K562 (cell line): ENCODE results near the gene MARCHF3. TPM values are rescaled to one million over a fixed set of nuclear protein-coding genes. Genes with fewer than 3 reads are reported as not detected.
A peak's percentile ranks its signal among the peaks of the same experiment; 100 is the strongest.
"Not testable (repeated sequence)": the region's sequence is repeated elsewhere in the genome, so short reads cannot be mapped to it uniquely, and the experiment has no call there.

Experiments used
- ATAC-seq: fragments of 200-7000 bp; cut with Tn5 transposase; 3 replicates; pipeline ENCODE4 v1.9.1; 2020; ENCODE audit warnings: moderate library complexity
- BruUV-seq: library from RNA; stranded (reverse); fragments of 400-500 nt; replicated peaks from 2 replicates; lab custom pipeline; 2021; lab: Mats Ljungman, UMichigan
- CTCF ChIA-PET: fragments of 300-600 bp; formaldehyde crosslinking; extraction: SDS; loops from one replicate; lab custom pipeline; 2021; ENCODE audit warnings: low intra/inter-chr PET ratio; lab: Yijun Ruan, JAX
- POLR2A ChIA-PET: fragments of 300-600, 350-650 bp; sonication (Branson Sonifier 250); formaldehyde crosslinking; extraction: SDS; loops from one replicate; lab custom pipeline; 2021; ENCODE audit warnings: antibody characterized with exemption, inconsistent platforms; lab: Yijun Ruan, JAX
- DNase-seq, 4 experiments: peaks; one replicate each; pipeline versions ENCODE4 v3.0.0 to v3.0.0-alpha.2; 2011 to 2018; ENCODE audit warnings: low spot score in 3 of 4, mixed read lengths in 3 of 4; ENCODE audit errors: extremely low read depth in 1 of 4
- FAIRE-seq: peaks from 2 replicates; lab custom pipeline; 2011; peaks lifted over from hg19 to GRCh38; lab: Jason Lieb, UNC
- H2AFZ ChIP-seq: 2 replicates; pipeline ENCODE4 v1.6.0; 2011; ENCODE audit warnings: low read depth, low read length, control low read depth, inconsistent platforms
- H3K27ac ChIP-seq: fragments of 200-600 bp; 3 replicates; pipeline ENCODE4 v1.8.0; 2011; ENCODE audit warnings: low read depth, mild to moderate bottlenecking, control low read depth, inconsistent platforms, low read length, moderate library complexity, mixed read lengths; ENCODE audit errors: extremely low read depth
- H3K27me3 ChIP-seq, 2 experiments: fragments of 300-600 bp in 1 of 2; 2 replicates in 1 of 2; 3 replicates in 1 of 2; pipeline versions ENCODE4 v1.6.0 to v1.8.0; 2011; ENCODE audit warnings: inconsistent platforms in 2 of 2, low read length in 2 of 2, mild to moderate bottlenecking in 1 of 2, mixed read lengths in 1 of 2, moderate library complexity in 1 of 2; ENCODE audit not compliant: control insufficient read depth in 2 of 2, insufficient read depth in 2 of 2
- H3K36me3 ChIP-seq: fragments of 300-600 bp; 3 replicates; pipeline ENCODE4 v1.8.0; 2011; ENCODE audit warnings: mild to moderate bottlenecking, low read length, inconsistent platforms; ENCODE audit not compliant: control insufficient read depth, insufficient read depth
- H3K4me1 ChIP-seq, 2 experiments: fragments of 200-600 bp in 1 of 2; replicated peaks in 1 of 2; 2 replicates in 1 of 2; 3 replicates in 1 of 2; pipeline versions ENCODE4 v1.5.1 to v1.8.0; 2011; ENCODE audit warnings: inconsistent platforms in 2 of 2, low read length in 2 of 2, mild to moderate bottlenecking in 1 of 2, mixed read lengths in 1 of 2, moderate library complexity in 1 of 2; ENCODE audit not compliant: control insufficient read depth in 2 of 2, insufficient read depth in 2 of 2
- H3K4me2 ChIP-seq: 2 replicates; pipeline ENCODE4 v1.6.1; 2011; ENCODE audit warnings: low read length, control low read depth, inconsistent platforms, mixed read lengths; ENCODE audit not compliant: insufficient read depth
- H3K4me3 ChIP-seq: fragments of 200-600 bp; sonication (generic), shearing (Covaris generic); 2 replicates; pipeline ENCODE4 v1.5.1; 2016; ENCODE audit warnings: control low read depth, inconsistent platforms
- H3K79me2 ChIP-seq: fragments of 200-600 bp; 3 replicates; pipeline ENCODE4 v1.8.0; 2011; ENCODE audit warnings: low read length, inconsistent platforms; ENCODE audit not compliant: control insufficient read depth, insufficient read depth
- H3K9ac ChIP-seq, 2 experiments: 2 replicates each; pipeline versions ENCODE4 v1.6.0 to v1.6.1; 2011; ENCODE audit warnings: low read depth in 2 of 2, low read length in 2 of 2, control low read depth in 1 of 2, inconsistent platforms in 1 of 2, mild to moderate bottlenecking in 1 of 2, mixed read lengths in 1 of 2; ENCODE audit not compliant: insufficient read depth in 1 of 2
- H3K9me1 ChIP-seq: one replicate; pipeline ENCODE4 v1.6.0; 2011; ENCODE audit warnings: inconsistent platforms, mild to moderate bottlenecking, low read length, moderate library complexity; ENCODE audit not compliant: control insufficient read depth, insufficient read depth
- H3K9me3 ChIP-seq: replicated peaks from 2 replicates; pipeline ENCODE4 v1.5.1; 2011; ENCODE audit warnings: low read depth, low read length, inconsistent platforms; ENCODE audit not compliant: control insufficient read depth, insufficient read depth
- H4K20me1 ChIP-seq: replicated peaks from 2 replicates; pipeline ENCODE4 v1.6.1; 2011; ENCODE audit warnings: low read length, inconsistent platforms, mixed read lengths; ENCODE audit not compliant: control insufficient read depth, insufficient read depth
- ARHGAP35 ChIP-seq: fragments of 450-650 bp; IDR thresholded peaks from 2 replicates; pipeline ENCODE4 v1.6.1; 2018; ENCODE audit not compliant: partially characterized antibody
- GABPA ChIP-seq: fragments of 200-800 bp; sonication (Bioruptor generic); conservative IDR thresholded peaks from 2 replicates; pipeline ENCODE4 v1.6.1; 2016; ENCODE audit warnings: low read depth, missing genetic modification characterization, missing compliant biosample characterization
- L3MBTL2 ChIP-seq: fragments of 450-650 bp; IDR thresholded peaks from 2 replicates; pipeline ENCODE4 v1.6.1; 2016; ENCODE audit warnings: mild to moderate bottlenecking, moderate library complexity
- PKNOX1 ChIP-seq: fragments of 450-650 bp; IDR thresholded peaks from 2 replicates; pipeline ENCODE4 v1.6.1; 2016
- TCFL5 ChIP-seq: fragments of 250-450 bp; sonication (Bioruptor Pico); conservative IDR thresholded peaks from 2 replicates; pipeline ENCODE4 v1.6.1; 2021; ENCODE audit warnings: mild to moderate bottlenecking, moderate library complexity, matching md5 sums
- ZBTB7A ChIP-seq: IDR thresholded peaks from 2 replicates; pipeline ENCODE4 v1.6.1; 2011; ENCODE audit warnings: low read depth, mild to moderate bottlenecking, low read length, moderate library complexity, borderline replicate concordance; ENCODE audit not compliant: control insufficient read depth
- ZBTB9 ChIP-seq: fragments of 450-650 bp; formaldehyde crosslinking; IDR thresholded peaks from 2 replicates; pipeline ENCODE4 v1.4.0; 2020; ENCODE audit warnings: mild to moderate bottlenecking, moderate library complexity
- ZNF146 ChIP-seq: IDR thresholded peaks from one replicate; pipeline ENCODE4 v1.6.1; 2018; ENCODE audit warnings: missing compliant biosample characterization; ENCODE audit not compliant: unreplicated experiment
- ZNF347 ChIP-seq: fragments of 450-650 bp; formaldehyde crosslinking; IDR thresholded peaks from 2 replicates; pipeline ENCODE4 v1.4.0; 2020; ENCODE audit warnings: low read depth, mild to moderate bottlenecking, moderate library complexity
- ZNF644 ChIP-seq: fragments of 200-800 bp; sonication (Bioruptor generic); IDR thresholded peaks from 2 replicates; pipeline ENCODE4 v1.6.1; 2016; ENCODE audit warnings: low read depth, missing genetic modification characterization, missing compliant biosample characterization
- ZNF668 ChIP-seq: fragments of 250-450 bp; sonication (Bioruptor Pico); IDR thresholded peaks from 2 replicates; pipeline ENCODE4 v1.8.0; 2022; ENCODE audit warnings: mild to moderate bottlenecking, inconsistent platforms
- WGBS: fragments of 100-300 bp; shearing (Covaris generic); methylation state at CpG from one replicate; pipeline ENCODE4 v1.1.6; 2016; ENCODE audit warnings: low coverage, mixed read lengths; ENCODE audit not compliant: insufficient coverage; ENCODE audit errors: missing lambda C conversion rate; 5-methylcytosine and 5-hydroxymethylcytosine counted together
- in situ Hi-C: fragments of 300-500 bp; cut with MboI; formaldehyde crosslinking; loops from 4 replicates; pipeline ENCODE4 v1.15.0; 2018; ENCODE audit warnings: inconsistent platforms, mixed read lengths
- intact Hi-C: fragments of 100-400 bp; cut with micrococcal nuclease; formaldehyde crosslinking; loops from 2 replicates; pipeline ENCODE4 v1.14.2; 2022
- polyA plus RNA-seq, 8 experiments: library from polyadenylated mRNA; depleted of rRNA in 4 of 8; stranded (reverse) in 5 of 8; unstranded in 3 of 8; fragments of >200 nt; fragmentation: Nextera tagmentation in 2 of 8; fragmentation: Illumina TruSeq in 1 of 8; extraction: Ambion mirVana in 2 of 8; extraction: Trizol in 1 of 8; gene quantifications; 2 replicates each; pipeline versions ENCODE4 v1.2.1 to v1.2.3, GENCODE V29; 2011 to 2014; ENCODE audit warnings: inconsistent platforms in 1 of 8, missing spikeins in 1 of 8
- total RNA-seq, 7 experiments: library from RNA; depleted of rRNA in 6 of 7; stranded (reverse); fragments of >200 nt in 6 of 7; fragmentation: Illumina TruSeq in 2 of 7; extraction: Trizol in 2 of 7; gene quantifications; 2 replicates each; pipeline versions ENCODE4 v1.2.1 to v1.2.3, GENCODE V29; 2011 to 2021; ENCODE audit warnings: low replicate concordance in 1 of 7
- TF ChIP-seq, protein P1 (sequence below), 2 experiments: fragments of 450-650 bp; IDR thresholded peaks; 2 replicates each; pipeline ENCODE4 v1.6.1; 2016

MARCHF3 gene
- total and polyA plus RNA-seq, 9 of the 15 experiments (the other 6 are each of a cell fraction or from before 2014, with no cell fraction given) = 5.6 to 37.4 (median 16.5) TPM

DNA sequence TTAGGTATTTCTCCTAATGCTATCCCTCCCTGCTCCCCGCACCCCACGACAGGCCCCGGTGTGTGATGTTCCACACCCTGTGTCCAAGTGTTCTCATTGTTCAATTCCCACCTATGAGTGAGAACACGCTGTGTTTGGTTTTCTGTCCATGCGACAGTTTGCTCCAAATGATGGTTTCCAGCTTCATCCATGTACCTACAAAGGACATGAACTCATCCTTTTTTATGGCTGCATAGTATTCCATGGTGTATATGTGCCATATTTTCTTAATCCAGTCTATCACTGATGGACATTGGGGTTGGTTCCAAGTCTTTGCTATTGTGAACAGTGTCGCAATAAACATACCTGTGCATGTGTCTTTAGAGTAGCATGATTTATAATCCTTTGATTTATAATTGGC is 23.2 kb upstream of the MARCHF3 start:
- ATAC-seq, FAIRE-seq, H3K4me3 ChIP-seq, H4K20me1 ChIP-seq, H3K36me3 ChIP-seq, in situ Hi-C loops, H3K4me2 ChIP-seq, intact Hi-C loops, H3K4me1 ChIP-seq, BruUV-seq, H3K27me3 ChIP-seq, DNase-seq, H3K9me1 ChIP-seq, H3K79me2 ChIP-seq, POLR2A ChIA-PET, H2AFZ ChIP-seq, H3K9me3 ChIP-seq, H3K9ac ChIP-seq, H3K27ac ChIP-seq, CTCF ChIA-PET: not testable (repeated sequence)
- peak; percentile 81 for TF ChIP-seq ZNF146 (CRISPR knock-in tag)
- 58% methylated on average over 6 of the region's 6 CpGs for WGBS

DNA sequence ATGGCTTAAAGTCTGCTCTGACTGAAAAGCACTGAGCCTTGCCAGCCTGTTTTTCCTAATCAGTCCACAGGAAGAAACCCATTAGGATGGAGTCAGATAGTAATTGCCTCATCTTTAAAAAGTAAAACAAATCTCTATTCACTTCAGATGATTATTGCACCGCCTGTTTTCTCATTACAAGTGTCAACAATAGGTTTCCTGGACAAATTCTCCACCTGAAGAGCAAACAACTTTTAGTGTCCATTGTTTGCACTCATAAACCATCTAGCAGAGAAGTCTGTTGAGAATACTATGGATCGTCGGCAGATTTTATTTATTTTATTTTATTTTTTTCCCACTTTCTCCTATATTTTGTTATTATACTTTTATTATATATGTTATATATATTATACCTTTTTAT is 22.7 kb upstream of the MARCHF3 start:
- no peaks in the 10 kb centered on the region for H3K79me2 ChIP-seq
- no peak overlapping the region for H3K9ac ChIP-seq
- intact Hi-C loops (no loop called here), in situ Hi-C loops (no loop called here)
- FAIRE-seq (no peak), DNase-seq (no peak), ATAC-seq (no peak)
- no peaks in the 10 kb centered on the region for H3K9me3 ChIP-seq
- no peaks in the 10 kb centered on the region for H3K4me1 ChIP-seq
- CTCF ChIA-PET = no interaction called here
- no peak overlapping the region for H2AFZ ChIP-seq
- H3K27ac ChIP-seq = no peak overlapping the region
- H3K36me3 ChIP-seq = no peaks in the 10 kb centered on the region; the same call in 2 of the 3 replicates
- H4K20me1 ChIP-seq = no peaks in the 10 kb centered on the region
- H3K4me2 ChIP-seq = no peak overlapping the region
- WGBS = 26% methylated on average over 3 of the region's 3 CpGs
- TF ChIP-seq ZNF668 (CRISPR knock-in tag) (no peak), TCFL5 (CRISPR knock-in tag) (no peak), PKNOX1 (no peak), ZNF644 (tag) (no peak), L3MBTL2 (no peak), GABPA (tag) (no peak), ARHGAP35 (no peak), ZBTB9 (CRISPR knock-in tag) (no peak), ZBTB7A (no peak), ZNF347 (CRISPR knock-in tag) (no peak)
- TF ChIP-seq, protein P1, sequence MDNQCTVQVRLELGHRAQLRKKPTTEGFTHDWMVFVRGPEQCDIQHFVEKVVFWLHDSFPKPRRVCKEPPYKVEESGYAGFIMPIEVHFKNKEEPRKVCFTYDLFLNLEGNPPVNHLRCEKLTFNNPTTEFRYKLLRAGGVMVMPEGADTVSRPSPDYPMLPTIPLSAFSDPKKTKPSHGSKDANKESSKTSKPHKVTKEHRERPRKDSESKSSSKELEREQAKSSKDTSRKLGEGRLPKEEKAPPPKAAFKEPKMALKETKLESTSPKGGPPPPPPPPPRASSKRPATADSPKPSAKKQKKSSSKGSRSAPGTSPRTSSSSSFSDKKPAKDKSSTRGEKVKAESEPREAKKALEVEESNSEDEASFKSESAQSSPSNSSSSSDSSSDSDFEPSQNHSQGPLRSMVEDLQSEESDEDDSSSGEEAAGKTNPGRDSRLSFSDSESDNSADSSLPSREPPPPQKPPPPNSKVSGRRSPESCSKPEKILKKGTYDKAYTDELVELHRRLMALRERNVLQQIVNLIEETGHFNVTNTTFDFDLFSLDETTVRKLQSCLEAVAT (IDR thresholded peaks at IDR 0.05) = no peak
- POLR2A ChIA-PET = no interaction called here
- no TSS peak for BruUV-seq
- H3K9me1 ChIP-seq = no peaks in the 10 kb centered on the region
- no peak overlapping the region for H3K4me3 ChIP-seq
- no peaks in the 10 kb centered on the region for H3K27me3 ChIP-seq
